Choroid plexus epithelial cell (primary cell): ENCODE measurements around the gene CD300LF.
A peak's percentile ranks its signal among the peaks of the same experiment; 100 is the strongest.

Experiments used
- DNase-seq: peaks from one replicate; pipeline ENCODE4 v3.0.0-alpha.2; 2010; ENCODE audit warnings: low read depth
- H3K4me3 ChIP-seq: 2 replicates; pipeline ENCODE4 v1.5.1; 2011; ENCODE audit warnings: low read depth, mild to moderate bottlenecking, control low read depth, low read length, moderate library complexity
- CTCF ChIP-seq: conservative IDR thresholded peaks from 2 replicates; pipeline ENCODE4 v1.5.1; 2011; ENCODE audit warnings: low read depth, mild to moderate bottlenecking, control low read depth, inconsistent platforms, low read length, moderate library complexity

The CD300LF gene

GRCh38 chr17:74736513-74737298 lies 24.0 kb upstream of the CD300LF start, which contains the start of gene RAB37:
RAB37 (plus strand) TSS chr17:74737256; CDS start chr17:74737273, 17 bp downstream.
- no peak for DNase-seq
- peak; percentile 21 for TF ChIP-seq CTCF

DNA sequence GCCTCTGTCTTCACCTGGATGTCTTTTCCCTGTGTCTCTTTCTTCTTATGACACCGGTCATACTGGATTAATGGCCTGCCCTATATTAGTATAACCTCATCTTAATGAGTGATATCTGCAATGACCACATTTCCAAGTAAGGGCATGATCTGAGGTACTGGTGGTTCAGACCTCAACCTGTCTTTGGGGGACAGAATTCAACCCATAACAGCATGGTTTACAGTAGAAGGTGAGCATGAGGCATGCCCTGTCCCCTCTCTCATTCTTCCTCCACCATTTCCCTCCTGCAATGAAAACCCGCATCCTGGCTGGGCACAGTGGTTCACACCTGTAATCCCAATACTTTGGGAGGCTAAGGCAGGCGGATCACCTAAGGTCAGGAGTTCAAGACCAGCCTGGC lies 21.5 kb upstream of the CD300LF start:
- no peak overlapping the region for H3K4me3 ChIP-seq
- no peak for TF ChIP-seq CTCF
- DNase-seq: no peak

More at GRCh38 chr17:74736513-74737298, 24.0 kb upstream of the CD300LF start, which contains the start of gene RAB37:
- no peak within 1 kb of the TSS for H3K4me3 ChIP-seq

DNA sequence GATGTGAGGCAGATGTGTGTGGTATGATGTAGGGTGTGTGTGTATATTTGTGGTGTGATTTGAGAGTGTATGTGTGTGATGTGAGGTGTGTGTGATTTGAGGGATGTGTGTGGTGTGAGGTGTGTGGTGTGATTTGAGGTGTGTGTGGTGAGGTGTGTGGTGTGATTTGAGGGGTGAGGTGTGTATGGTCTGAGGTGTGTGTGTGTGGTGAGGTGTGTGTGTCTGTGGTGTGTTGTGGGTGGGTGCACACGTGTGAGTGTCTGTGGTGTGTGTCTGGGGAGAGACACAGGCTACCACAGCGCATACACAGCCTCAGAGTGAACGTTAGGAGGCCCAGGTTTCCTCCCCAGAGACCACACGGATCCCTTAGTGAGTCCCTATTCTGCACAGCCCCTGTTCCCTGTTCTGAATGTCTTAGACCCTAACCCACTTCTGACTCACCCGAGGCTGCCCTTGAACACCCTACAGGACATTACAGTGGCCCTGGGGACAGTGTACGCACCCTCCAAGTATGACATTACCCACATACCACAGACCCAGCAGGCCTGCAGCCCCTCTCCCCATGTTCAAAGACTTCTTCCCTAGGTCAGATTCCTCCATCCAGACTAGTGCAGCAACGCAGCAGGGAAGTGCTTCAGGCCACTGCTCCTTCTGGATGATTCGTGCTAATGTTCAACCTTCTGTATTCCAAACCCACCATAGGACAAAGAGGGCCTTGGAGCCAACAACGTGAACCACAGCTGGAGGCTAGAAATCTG lies 20.8 kb upstream of the CD300LF start:
- TF ChIP-seq CTCF: no peak
- no peak overlapping the region for H3K4me3 ChIP-seq
- no peak for DNase-seq

- no peak for DNase-seq
- TF ChIP-seq CTCF: no peak
- H3K4me3 ChIP-seq: no peak overlapping the region
Observed at GRCh38 chr17:74732042-74732867, 19.5 kb upstream of the CD300LF start.

- no peak for DNase-seq
- H3K4me3 ChIP-seq: no peak overlapping the region
- no peak for TF ChIP-seq CTCF
Observed at GRCh38 chr17:74731347-74731605, 18.6 kb upstream of the CD300LF start.

- DNase-seq: no peak
- no peak overlapping the region for H3K4me3 ChIP-seq
- TF ChIP-seq CTCF: no peak
Observed at GRCh38 chr17:74730491-74731346, 18.0 kb upstream of the CD300LF start.
